Liver (tissue), 9 donors: ENCODE measurements around the gene DUSP7. TPM values are rescaled to one million over a fixed set of nuclear protein-coding genes. Genes with fewer than 3 reads are reported as not detected.

Experiments used
- DNase-seq: peaks from one replicate; pipeline ENCODE4 v3.0.0-alpha.2; 2017; ENCODE audit warnings: low spot score
- H3K27ac ChIP-seq, 2 donors: one replicate each; pipeline ENCODE4 v1.7.0; 2013; ENCODE audit warnings: inconsistent platforms in 2 of 2, low read length in 2 of 2, control low read depth in 1 of 2, low read depth in 1 of 2, mild to moderate bottlenecking in 1 of 2
- H3K27me3 ChIP-seq, 4 donors: one replicate each; pipeline versions ENCODE4 v1.6.1 to v1.7.0; 2013; ENCODE audit warnings: low read length in 3 of 4, inconsistent platforms in 1 of 4, mild to moderate bottlenecking in 1 of 4, moderate library complexity in 1 of 4; ENCODE audit not compliant: control insufficient read depth in 4 of 4, insufficient read depth in 4 of 4
- H3K36me3 ChIP-seq, 4 donors: one replicate each; pipeline versions ENCODE4 v1.6.1 to v1.7.0; 2013; ENCODE audit warnings: low read length in 3 of 4, mild to moderate bottlenecking in 3 of 4, low read depth in 1 of 4, moderate library complexity in 1 of 4; ENCODE audit not compliant: control insufficient read depth in 4 of 4, insufficient read depth in 3 of 4
- H3K4me1 ChIP-seq, 4 donors: one replicate each; pipeline versions ENCODE4 v1.6.1 to v1.7.0; 2013; ENCODE audit warnings: low read length in 3 of 4, mild to moderate bottlenecking in 3 of 4, moderate library complexity in 1 of 4; ENCODE audit not compliant: control insufficient read depth in 4 of 4, insufficient read depth in 4 of 4
- H3K4me3 ChIP-seq, 3 donors: one replicate each; pipeline versions ENCODE4 v1.6.1 to v1.7.0; 2013; ENCODE audit warnings: low read length in 3 of 3, control low read depth in 1 of 3, low read depth in 1 of 3, mild to moderate bottlenecking in 1 of 3
- H3K9ac ChIP-seq, 2 donors: one replicate each; pipeline ENCODE4 v1.7.0; 2013; ENCODE audit warnings: low read length in 2 of 2, mild to moderate bottlenecking in 2 of 2, moderate library complexity in 2 of 2, control low read depth in 1 of 2, low read depth in 1 of 2
- H3K9me3 ChIP-seq, 4 donors: one replicate each; pipeline versions ENCODE4 v1.6.1 to v1.7.0; 2013; ENCODE audit warnings: low read length in 3 of 4; ENCODE audit not compliant: control insufficient read depth in 4 of 4
- ATF3 ChIP-seq: IDR thresholded peaks from 2 replicates; pipeline ENCODE4 v1.6.1; 2016; ENCODE audit warnings: antibody characterized with exemption
- CTCF ChIP-seq: fragments of 150-350 bp; IDR thresholded peaks from 2 replicates; pipeline ENCODE4 v1.5.1; 2017; ENCODE audit warnings: improper control_type of control experiment, low read depth, low read length; ENCODE audit not compliant: missing input control
- EGR1 ChIP-seq, 2 donors: IDR thresholded peaks; 2 replicates each; pipeline ENCODE4 v1.6.1; 2016 to 2018; ENCODE audit warnings: antibody characterized with exemption in 2 of 2, low read depth in 2 of 2
- FOXA1 ChIP-seq: IDR thresholded peaks from 2 replicates; pipeline ENCODE4 v1.6.1; 2016; ENCODE audit warnings: antibody characterized with exemption
- FOXA2 ChIP-seq: IDR thresholded peaks from 2 replicates; pipeline ENCODE4 v1.6.1; 2016; ENCODE audit warnings: antibody characterized with exemption
- GABPA ChIP-seq, 2 donors: IDR thresholded peaks in 1 of 2; conservative IDR thresholded peaks in 1 of 2; 2 replicates each; pipeline ENCODE4 v1.6.1; 2016; ENCODE audit warnings: antibody characterized with exemption in 2 of 2, mild to moderate bottlenecking in 1 of 2, moderate library complexity in 1 of 2
- HNF4A ChIP-seq, 2 donors: conservative IDR thresholded peaks; 2 replicates each; pipeline ENCODE4 v1.6.1; 2016; ENCODE audit warnings: antibody characterized with exemption in 2 of 2, mild to moderate bottlenecking in 2 of 2
- HNF4G ChIP-seq: IDR thresholded peaks from 2 replicates; pipeline ENCODE4 v1.6.1; 2016; ENCODE audit warnings: antibody characterized with exemption
- JUND ChIP-seq, 2 donors: IDR thresholded peaks; 2 replicates each; pipeline ENCODE4 v1.6.1; 2016; ENCODE audit warnings: antibody characterized with exemption in 2 of 2
- MAX ChIP-seq: IDR thresholded peaks from 2 replicates; pipeline ENCODE4 v1.6.1; 2016; ENCODE audit warnings: antibody characterized with exemption
- NR2F2 ChIP-seq: IDR thresholded peaks from 2 replicates; pipeline ENCODE4 v1.6.1; 2016; ENCODE audit warnings: antibody characterized with exemption
- RAD21 ChIP-seq, 2 donors: IDR thresholded peaks; 2 replicates each; pipeline ENCODE4 v1.6.1; 2016; ENCODE audit warnings: antibody characterized with exemption in 2 of 2, mild to moderate bottlenecking in 2 of 2
- REST ChIP-seq: IDR thresholded peaks from 2 replicates; pipeline ENCODE4 v1.6.1; 2016; ENCODE audit warnings: antibody characterized with exemption, mild to moderate bottlenecking
- RXRA ChIP-seq, 2 donors: IDR thresholded peaks; 2 replicates each; pipeline ENCODE4 v1.6.1; 2017 to 2018; ENCODE audit warnings: antibody characterized with exemption in 2 of 2, mild to moderate bottlenecking in 1 of 2
- SP1 ChIP-seq: IDR thresholded peaks from 2 replicates; pipeline ENCODE4 v1.6.1; 2018; ENCODE audit warnings: antibody characterized with exemption, mild to moderate bottlenecking
- TAF1 ChIP-seq: conservative IDR thresholded peaks from 2 replicates; pipeline ENCODE4 v1.6.1; 2016; ENCODE audit warnings: antibody characterized with exemption, mild to moderate bottlenecking
- YY1 ChIP-seq: IDR thresholded peaks from 2 replicates; pipeline ENCODE4 v1.6.1; 2016; ENCODE audit warnings: antibody characterized with exemption, mild to moderate bottlenecking
- ZBTB33 ChIP-seq: IDR thresholded peaks from 2 replicates; pipeline ENCODE4 v1.6.1; 2016; ENCODE audit warnings: antibody characterized with exemption
- WGBS: extraction: QIAGEN DNeasy Blood & Tissue Kit; methylation state at CpG from one replicate; pipeline ENCODE4 v1.1.7; 2013; 5-methylcytosine and 5-hydroxymethylcytosine counted together
- polyA plus RNA-seq, 2 donors: library from polyadenylated mRNA; stranded (reverse) in 1 of 2; unstranded in 1 of 2; fragments of 200-250 nt in 1 of 2; fragments of >200 nt in 1 of 2; fragmentation: Nextera tagmentation in 1 of 2; extraction: Ambion mirVana in 1 of 2; gene quantifications; one replicate each; pipeline versions ENCODE4 v1.2.1 to v1.2.3, GENCODE V29; 2013 to 2015
- total RNA-seq, 2 donors: library from RNA; depleted of rRNA; stranded (reverse); fragments of >200 nt; gene quantifications; one replicate each; pipeline ENCODE4 v1.2.3, GENCODE V29; 2014
- donor health status: healthy.
- donor health status: healthy.
- donor health status: healthy.
- donor health status: healthy.
- donor health status: healthy.

DUSP7 gene
- total and polyA plus RNA-seq, 4 donors, result 1.5 to 5.0 (median 3.7) TPM

- TF ChIP-seq GABPA (IDR thresholded peaks at IDR 0.05 in 1 of 2, conservative IDR thresholded peaks at IDR 0.05 in 1 of 2), result no peak
- TF ChIP-seq HNF4A (conservative IDR thresholded peaks at IDR 0.05), result no peak
- TF ChIP-seq TAF1, result no peak
- TF ChIP-seq YY1, result no peak
- TF ChIP-seq EGR1 (IDR thresholded peaks at IDR 0.05; ENCODE audit: low read depth in 2 of 2), result no peak
- no peak for TF ChIP-seq REST
- no peak for TF ChIP-seq ZBTB33
- no peak for TF ChIP-seq HNF4G
- TF ChIP-seq FOXA2, result no peak
- no peak for TF ChIP-seq FOXA1
- no peak for TF ChIP-seq RXRA (IDR thresholded peaks at IDR 0.05)
- no peak for TF ChIP-seq ATF3
- no peak for TF ChIP-seq NR2F2
- TF ChIP-seq MAX, result no peak
- TF ChIP-seq JUND (IDR thresholded peaks at IDR 0.05), result no peak
- TF ChIP-seq SP1, result no peak
- TF ChIP-seq CTCF, result no peak
- TF ChIP-seq RAD21 (IDR thresholded peaks at IDR 0.05), result no peak
- Histone ChIP-seq H3K9me3 (no peaks in the 10 kb centered on the region), H3K27me3 (no peaks in the 10 kb centered on the region), H3K27ac (no peak overlapping the region), H3K4me1 (no peaks in the 10 kb centered on the region), H3K36me3 (no peaks in the 10 kb centered on the region), H3K9ac (no peak overlapping the region), H3K4me3 (no peak overlapping the region)
- DNase-seq, result no peak
- WGBS, result 98% methylated on average over 5 of the region's 5 CpGs
Measured at GRCh38 chr3:52079958-52080357, 23.6 kb upstream of the DUSP7 start.
